ENCODE data around the gene KLF7. TPM values are rescaled to one million over a fixed set of nuclear protein-coding genes. Genes with fewer than 3 reads are reported as not detected.

KLF7 gene
- total RNA-seq, 2 experiments from 2014 or later: 24.1 to 29.5 TPM

- Mint-ChIP-seq H3K4me3 (no peak overlapping the region), H3K27ac (peak overlapping the region; percentile 55), H3K36me3 (peaks cover 31% of the 10 kb centered on the region), H3K27me3 (no peaks in the 10 kb centered on the region), H3K9me3 (no peaks in the 10 kb centered on the region), H3K4me1 (ENCODE audit: low read depth) (peaks cover 61% of the 10 kb centered on the region)
- intact Hi-C loops (cut with micrococcal nuclease): loop anchor here (2.0 to 10.0 kb wide), 3 partner anchors 121 to 209 kb away; no protein-coding TSS in a partner anchor
- ChIA-PET CTCF (no interaction called here), POLR2A (no interaction called here)
- no peak for DNase-seq
Observed at GRCh38 chr2:207121784-207122183, 44.0 kb downstream of the KLF7 start.

DNA sequence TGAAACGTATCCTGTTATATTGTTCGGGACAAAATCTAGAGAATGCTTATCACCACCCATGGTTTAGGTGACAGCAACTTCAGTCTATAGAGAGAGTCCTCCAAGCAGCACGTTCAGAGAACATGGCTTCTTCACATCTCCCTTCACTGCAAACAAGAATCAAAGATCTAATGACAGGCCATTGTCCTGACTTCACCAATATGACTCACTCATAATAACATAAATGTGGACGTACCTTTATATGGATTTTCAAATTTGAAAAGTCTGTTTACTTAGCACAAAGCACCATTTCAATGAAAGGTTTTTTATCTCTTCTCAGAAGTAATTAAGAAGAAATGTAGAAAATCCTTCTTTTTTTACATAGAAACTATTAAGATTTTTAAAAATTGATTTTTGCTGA lies 46.7 kb downstream of the KLF7 start:
- H3K4me1 Mint-ChIP-seq (ENCODE audit: low read depth): peaks cover 36% of the 10 kb centered on the region
- no peak overlapping the region for H3K27ac Mint-ChIP-seq
- no peaks in the 10 kb centered on the region for H3K9me3 Mint-ChIP-seq
- no peak for DNase-seq
- POLR2A ChIA-PET: no interaction called here
- peaks cover 27% of the 10 kb centered on the region for H3K36me3 Mint-ChIP-seq
- H3K4me3 Mint-ChIP-seq: no peak overlapping the region
- CTCF ChIA-PET: interaction anchor here (1.2 kb wide), 1 partner anchor 354 kb away, joined by 4 read pairs; no protein-coding TSS in a partner anchor
- H3K27me3 Mint-ChIP-seq: no peaks in the 10 kb centered on the region
- intact Hi-C loops (cut with micrococcal nuclease): no loop called here

DNA sequence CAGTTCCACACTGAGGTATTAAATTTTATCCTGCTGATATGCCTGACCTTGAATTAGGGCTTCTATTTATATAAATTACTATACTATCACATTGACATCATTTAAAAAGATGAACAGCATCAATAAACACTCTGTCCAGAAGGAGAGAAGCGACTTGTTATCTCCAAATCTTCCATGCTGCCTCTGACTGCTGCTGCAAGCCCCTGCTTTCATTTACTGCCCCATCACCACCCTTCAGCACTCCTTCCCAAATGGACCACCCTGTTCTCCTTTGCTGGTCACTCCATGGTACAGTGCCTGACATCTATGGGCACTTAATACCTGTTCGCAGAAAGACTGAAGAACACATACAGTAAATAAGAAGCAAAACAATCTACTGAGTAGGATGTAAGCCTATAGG lies 48.1 kb downstream of the KLF7 start:
- Mint-ChIP-seq H3K4me1 (ENCODE audit: low read depth) (peaks cover 28% of the 10 kb centered on the region), H3K27me3 (no peaks in the 10 kb centered on the region), H3K4me3 (no peak overlapping the region), H3K9me3 (no peaks in the 10 kb centered on the region), H3K27ac (no peak overlapping the region), H3K36me3 (peaks cover 21% of the 10 kb centered on the region)
- intact Hi-C loops (cut with micrococcal nuclease): no loop called here
- POLR2A ChIA-PET: no interaction called here
- CTCF ChIA-PET: interaction anchor here (1.2 kb wide), 1 partner anchor 355 kb away, joined by 4 read pairs; no protein-coding TSS in a partner anchor
- no peak for DNase-seq

- intact Hi-C loops (cut with micrococcal nuclease): no loop called here
- Mint-ChIP-seq H3K9me3 (no peaks in the 10 kb centered on the region), H3K27ac (no peak overlapping the region), H3K4me3 (no peak overlapping the region), H3K27me3 (no peaks in the 10 kb centered on the region), H3K4me1 (ENCODE audit: low read depth) (peaks cover 20% of the 10 kb centered on the region), H3K36me3 (peaks cover 15% of the 10 kb centered on the region)
- ChIA-PET CTCF (interaction anchor here (1.5 kb wide), 1 partner anchor 26 kb away, joined by 5 read pairs; no protein-coding TSS in a partner anchor), POLR2A (no interaction called here)
- no peak for DNase-seq
Observed at GRCh38 chr2:207115715-207116364, 49.9 kb downstream of the KLF7 start.

- H3K27me3 Mint-ChIP-seq: no peaks in the 10 kb centered on the region
- no peak overlapping the region for H3K27ac Mint-ChIP-seq
- DNase-seq: no peak
- no peak overlapping the region for H3K4me3 Mint-ChIP-seq
- H3K36me3 Mint-ChIP-seq: peaks cover 11% of the 10 kb centered on the region
- intact Hi-C loops (cut with micrococcal nuclease): no loop called here
- no peaks in the 10 kb centered on the region for H3K9me3 Mint-ChIP-seq
- POLR2A ChIA-PET: no interaction called here
- CTCF ChIA-PET: no interaction called here
- peaks cover 29% of the 10 kb centered on the region for H3K4me1 Mint-ChIP-seq (ENCODE audit: low read depth)
Observed at GRCh38 chr2:207113414-207113813, 52.3 kb downstream of the KLF7 start.

DNA sequence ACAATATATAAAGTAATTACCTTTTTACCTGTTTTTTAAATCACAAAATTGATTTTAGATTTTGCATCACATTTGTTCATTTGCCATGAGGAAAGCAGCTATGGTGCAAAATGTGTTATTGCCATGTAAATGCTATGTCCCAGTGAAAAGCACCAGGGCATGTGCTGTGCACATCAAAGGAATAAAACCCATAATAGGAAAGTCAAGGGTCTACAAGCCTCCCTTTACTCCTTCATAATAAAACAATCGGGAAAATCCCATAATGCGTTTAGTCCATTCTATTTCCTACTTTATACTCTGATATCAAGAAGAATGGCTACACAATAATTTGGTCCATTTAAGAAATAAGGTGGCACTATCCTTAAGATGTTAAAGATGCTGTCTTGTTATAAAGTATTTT lies 53.0 kb downstream of the KLF7 start:
- Mint-ChIP-seq H3K4me1 (ENCODE audit: low read depth) (peaks cover 26% of the 10 kb centered on the region), H3K36me3 (peaks cover 14% of the 10 kb centered on the region), H3K27me3 (no peaks in the 10 kb centered on the region), H3K4me3 (no peak overlapping the region), H3K9me3 (no peaks in the 10 kb centered on the region), H3K27ac (no peak overlapping the region)
- intact Hi-C loops (cut with micrococcal nuclease): no loop called here
- CTCF ChIA-PET: no interaction called here
- POLR2A ChIA-PET: no interaction called here
- DNase-seq: no peak

DNA sequence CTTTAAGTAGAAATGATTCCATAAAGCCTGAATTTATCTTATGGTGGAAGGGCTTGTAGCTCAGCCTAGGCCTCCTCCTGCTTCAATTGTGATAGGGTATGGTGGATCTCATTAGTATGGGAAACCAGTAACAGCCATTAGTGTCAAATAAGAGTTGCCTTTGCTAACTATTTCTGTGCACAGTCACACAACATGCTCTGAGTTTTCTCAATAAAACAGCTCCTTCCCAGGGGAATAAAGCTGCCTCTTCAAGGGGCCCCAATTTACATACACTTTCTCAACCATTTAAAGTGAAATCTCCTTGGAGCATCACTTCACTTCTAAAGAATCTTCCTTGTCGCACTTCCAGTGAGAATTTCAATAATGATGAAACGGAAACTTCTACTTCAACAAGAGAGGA lies 53.4 kb downstream of the KLF7 start:
- intact Hi-C loops (cut with micrococcal nuclease): no loop called here
- Mint-ChIP-seq H3K4me3 (no peak overlapping the region), H3K27ac (no peak overlapping the region), H3K9me3 (no peaks in the 10 kb centered on the region), H3K36me3 (peaks cover 18% of the 10 kb centered on the region), H3K4me1 (ENCODE audit: low read depth) (peaks cover 24% of the 10 kb centered on the region), H3K27me3 (no peaks in the 10 kb centered on the region)
- POLR2A ChIA-PET: no interaction called here
- DNase-seq: no peak
- CTCF ChIA-PET: no interaction called here

- DNase-seq: no peak
- H3K9me3 Mint-ChIP-seq: no peaks in the 10 kb centered on the region
- no peak overlapping the region for H3K4me3 Mint-ChIP-seq
- H3K27me3 Mint-ChIP-seq: no peaks in the 10 kb centered on the region
- no peak overlapping the region for H3K27ac Mint-ChIP-seq
- peaks cover 18% of the 10 kb centered on the region for H3K36me3 Mint-ChIP-seq
- intact Hi-C loops (cut with micrococcal nuclease): no loop called here
- ChIA-PET CTCF (no interaction called here), POLR2A (no interaction called here)
- H3K4me1 Mint-ChIP-seq (ENCODE audit: low read depth): peaks cover 24% of the 10 kb centered on the region
Observed at GRCh38 chr2:207111757-207112156, 54.0 kb downstream of the KLF7 start.

- H3K4me3 Mint-ChIP-seq: no peak overlapping the region
- CTCF ChIA-PET: no interaction called here
- no peaks in the 10 kb centered on the region for H3K9me3 Mint-ChIP-seq
- peaks cover 20% of the 10 kb centered on the region for H3K36me3 Mint-ChIP-seq
- no peaks in the 10 kb centered on the region for H3K27me3 Mint-ChIP-seq
- no peak overlapping the region for H3K27ac Mint-ChIP-seq
- H3K4me1 Mint-ChIP-seq (ENCODE audit: low read depth): peaks cover 24% of the 10 kb centered on the region
- intact Hi-C loops (cut with micrococcal nuclease): no loop called here
- DNase-seq: no peak
- POLR2A ChIA-PET: no interaction called here
Observed at GRCh38 chr2:207110715-207111114, 55.0 kb downstream of the KLF7 start.

GRCh38 chr2:207110310-207110709 lies 55.4 kb downstream of the KLF7 start:
- intact Hi-C loops (cut with micrococcal nuclease): no loop called here
- Mint-ChIP-seq H3K27me3 (no peaks in the 10 kb centered on the region), H3K4me3 (no peak overlapping the region), H3K9me3 (no peaks in the 10 kb centered on the region), H3K36me3 (peaks cover 23% of the 10 kb centered on the region), H3K27ac (no peak overlapping the region), H3K4me1 (ENCODE audit: low read depth) (peaks cover 24% of the 10 kb centered on the region)
- POLR2A ChIA-PET: no interaction called here
- DNase-seq: no peak
- CTCF ChIA-PET: no interaction called here

- Mint-ChIP-seq H3K27ac (no peak overlapping the region), H3K4me1 (ENCODE audit: low read depth) (peaks cover 27% of the 10 kb centered on the region), H3K27me3 (no peaks in the 10 kb centered on the region), H3K9me3 (no peaks in the 10 kb centered on the region), H3K36me3 (peaks cover 25% of the 10 kb centered on the region), H3K4me3 (no peak overlapping the region)
- ChIA-PET POLR2A (interaction anchor here (1.5 kb wide), 1 partner anchor 13 kb away, joined by 4 read pairs; no protein-coding TSS in a partner anchor), CTCF (no interaction called here)
- no peak for DNase-seq
- intact Hi-C loops (cut with micrococcal nuclease): no loop called here
Observed at GRCh38 chr2:207109768-207110167, 56.0 kb downstream of the KLF7 start.

- POLR2A ChIA-PET: interaction anchor here (1.5 kb wide), 1 partner anchor 14 kb away, joined by 4 read pairs; no protein-coding TSS in a partner anchor
- no peak overlapping the region for H3K27ac Mint-ChIP-seq
- H3K4me1 Mint-ChIP-seq (ENCODE audit: low read depth): peaks cover 25% of the 10 kb centered on the region
- intact Hi-C loops (cut with micrococcal nuclease): no loop called here
- CTCF ChIA-PET: interaction anchor here (1.1 kb wide), 1 partner anchor 365 kb away, joined by 3 read pairs; no protein-coding TSS in a partner anchor
- no peak for DNase-seq
- H3K4me3 Mint-ChIP-seq: no peak overlapping the region
- H3K36me3 Mint-ChIP-seq: peaks cover 20% of the 10 kb centered on the region
- no peaks in the 10 kb centered on the region for H3K27me3 Mint-ChIP-seq
- H3K9me3 Mint-ChIP-seq: no peaks in the 10 kb centered on the region
Observed at GRCh38 chr2:207108440-207108839, 57.3 kb downstream of the KLF7 start.

DNA sequence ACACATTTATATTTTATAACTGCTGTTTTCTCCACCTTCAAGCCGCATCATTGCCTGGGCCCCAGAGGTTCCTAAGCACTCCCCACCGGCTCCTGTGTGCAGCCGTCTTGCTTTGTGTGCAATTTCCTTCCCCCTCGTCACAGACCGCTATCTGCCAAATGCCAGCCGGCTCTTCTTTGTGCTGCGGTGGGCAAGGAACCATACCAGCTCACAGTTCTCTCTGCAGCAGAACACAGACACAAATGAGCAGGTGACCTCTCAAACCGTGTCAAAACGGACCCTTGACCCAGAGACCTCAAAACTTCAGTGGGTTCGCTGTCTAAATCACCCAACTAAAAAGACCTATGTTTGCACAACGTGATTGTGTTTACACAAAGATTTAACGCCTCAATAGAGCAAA lies 58.2 kb downstream of the KLF7 start:
- no peak overlapping the region for H3K4me3 Mint-ChIP-seq
- no peak for DNase-seq
- H3K36me3 Mint-ChIP-seq: peaks cover 19% of the 10 kb centered on the region
- H3K27ac Mint-ChIP-seq: no peak overlapping the region
- H3K9me3 Mint-ChIP-seq: no peaks in the 10 kb centered on the region
- H3K27me3 Mint-ChIP-seq: no peaks in the 10 kb centered on the region
- intact Hi-C loops (cut with micrococcal nuclease): no loop called here
- peaks cover 26% of the 10 kb centered on the region for H3K4me1 Mint-ChIP-seq (ENCODE audit: low read depth)
- POLR2A ChIA-PET: no interaction called here
- CTCF ChIA-PET: interaction anchor here (1.1 kb wide), 1 partner anchor 366 kb away, joined by 3 read pairs; no protein-coding TSS in a partner anchor

All from activated CD4-positive, alpha-beta memory T cell treated with anti-CD3 and anti-CD28 coated beads for 36 hours (primary cell).